HG03280 (cell line): ENCODE measurements around the gene ZFP57.

Experiments
- ATAC-seq: cut with Tn5 transposase; IDR thresholded peaks from one replicate; pipeline ENCODE4 v1.9.1; 2021; ENCODE audit warnings: mild to moderate bottlenecking, moderate library complexity; ENCODE audit not compliant: unreplicated experiment

Gene ZFP57

DNA sequence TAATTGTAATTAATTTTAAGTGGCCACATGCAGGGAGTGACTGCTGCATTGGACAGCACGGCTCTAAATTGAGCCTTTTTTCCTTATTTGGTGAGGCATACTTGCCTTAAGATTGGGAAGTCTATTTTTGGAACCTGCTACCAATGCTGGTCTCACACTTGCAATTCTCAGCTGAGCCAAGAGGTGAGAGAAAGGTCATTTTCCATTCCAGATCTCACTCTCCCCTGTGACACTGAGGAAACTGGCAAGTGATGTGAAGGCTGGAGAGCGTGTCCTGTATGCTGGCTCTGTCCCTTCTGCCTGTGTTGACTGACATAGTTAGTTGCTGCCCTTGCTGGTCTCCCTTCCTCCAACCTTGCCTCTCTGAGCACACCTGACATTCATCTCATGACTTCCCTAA lies 24.8 kb downstream of the ZFP57 start:
- ATAC-seq = no peak

DNA sequence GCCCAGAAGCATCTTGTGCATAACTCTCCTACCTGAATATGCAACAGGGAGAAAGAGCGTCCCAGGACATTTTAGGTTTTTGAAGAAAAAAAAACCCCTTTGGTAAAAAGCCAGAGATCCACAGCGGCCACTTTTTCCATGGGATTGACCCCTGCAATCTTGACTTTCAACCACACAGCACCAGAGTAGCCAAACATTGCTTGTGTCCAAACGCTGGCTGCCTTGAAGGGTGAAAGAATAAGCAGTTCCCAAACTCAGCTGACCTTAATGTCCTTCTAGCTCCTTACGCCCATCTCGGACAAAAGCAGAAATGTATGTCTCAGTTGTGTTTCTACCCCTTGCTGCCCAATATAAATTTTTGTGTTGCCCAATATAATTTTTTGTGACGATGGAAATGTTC lies 25.3 kb downstream of the ZFP57 start:
- ATAC-seq = no peak

DNA sequence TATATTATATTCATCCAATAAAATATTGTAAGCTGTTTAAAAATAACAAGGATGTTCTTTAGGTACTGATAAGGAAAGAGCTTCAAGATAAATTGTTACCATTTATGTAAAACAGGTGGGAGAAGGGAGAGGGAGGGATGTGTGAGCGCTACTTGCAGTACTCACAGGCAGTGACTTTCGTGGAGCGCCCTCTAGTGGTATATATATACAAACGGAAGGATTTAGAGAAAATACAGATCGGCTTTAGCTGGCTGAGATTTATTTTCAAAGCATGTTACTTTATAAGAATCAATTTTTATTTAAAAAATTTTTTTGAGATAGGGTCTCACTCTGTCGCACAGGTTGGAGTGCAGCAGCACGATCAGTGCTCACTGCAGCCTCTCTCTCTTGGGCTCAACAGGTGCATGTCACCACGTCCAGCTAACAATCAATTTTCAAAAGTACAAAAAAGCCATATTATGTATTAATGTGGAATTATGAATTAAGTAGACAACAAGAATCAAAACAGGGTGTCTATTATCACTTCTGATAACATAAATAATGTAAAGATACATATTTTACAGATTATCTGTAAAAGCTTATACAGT lies 27.4 kb downstream of the ZFP57 start:
- no peak for ATAC-seq

DNA sequence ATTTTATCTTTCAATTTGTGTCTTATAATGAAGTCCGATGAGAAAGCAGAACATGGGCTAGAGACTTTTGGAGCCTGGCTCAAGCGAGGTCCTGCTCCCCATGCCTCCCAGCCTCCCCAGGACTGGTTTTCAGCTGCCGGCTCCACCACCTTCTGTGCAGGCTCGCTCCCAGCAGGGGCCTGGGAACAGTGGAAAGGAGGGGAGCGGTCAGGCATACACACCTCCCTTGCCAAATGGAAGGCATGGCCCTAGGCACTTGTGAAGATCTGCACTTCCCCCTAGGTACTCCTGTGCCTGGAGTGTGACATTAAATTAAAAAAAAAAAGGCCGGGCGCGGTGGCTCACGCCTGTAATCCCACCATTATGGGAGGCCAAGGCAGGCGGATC lies 28.8 kb downstream of the ZFP57 start:
- ATAC-seq = no peak

DNA sequence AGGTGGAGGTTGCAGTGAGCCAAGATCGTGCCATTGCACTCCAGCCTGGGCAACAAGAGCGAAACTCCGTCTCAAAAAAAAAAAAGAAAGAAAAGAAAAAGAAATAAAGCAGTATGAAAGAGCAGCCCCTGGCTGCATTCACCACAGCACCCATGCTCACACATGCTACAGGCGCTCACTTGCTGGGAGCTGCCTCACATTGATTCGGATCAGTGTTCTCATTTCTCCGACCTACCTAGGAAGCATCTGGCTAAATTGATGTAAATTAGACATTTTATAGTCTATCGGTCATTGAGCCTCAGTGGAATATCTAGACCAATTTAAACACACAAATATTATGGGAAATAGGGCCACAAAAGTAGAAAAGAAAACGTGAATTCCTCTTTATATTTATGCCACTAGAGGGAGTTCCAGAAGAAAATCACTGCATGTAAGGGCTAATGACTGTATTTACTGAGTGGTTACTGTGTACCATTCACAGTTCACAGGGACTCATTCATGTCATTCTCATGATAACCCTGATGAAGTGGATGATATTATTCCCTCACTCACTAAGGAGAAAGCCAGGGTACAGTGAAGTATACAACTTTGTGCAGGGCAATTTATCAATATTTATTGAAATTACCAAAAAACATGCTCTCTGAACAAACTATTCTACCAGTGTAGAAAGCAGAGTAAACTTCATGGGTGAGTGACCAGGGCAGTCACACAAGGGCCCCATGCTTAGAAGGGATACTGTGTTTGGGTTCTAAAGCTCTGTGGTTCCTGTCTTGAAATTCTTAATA lies 29.3 kb downstream of the ZFP57 start:
- no peak for ATAC-seq

DNA sequence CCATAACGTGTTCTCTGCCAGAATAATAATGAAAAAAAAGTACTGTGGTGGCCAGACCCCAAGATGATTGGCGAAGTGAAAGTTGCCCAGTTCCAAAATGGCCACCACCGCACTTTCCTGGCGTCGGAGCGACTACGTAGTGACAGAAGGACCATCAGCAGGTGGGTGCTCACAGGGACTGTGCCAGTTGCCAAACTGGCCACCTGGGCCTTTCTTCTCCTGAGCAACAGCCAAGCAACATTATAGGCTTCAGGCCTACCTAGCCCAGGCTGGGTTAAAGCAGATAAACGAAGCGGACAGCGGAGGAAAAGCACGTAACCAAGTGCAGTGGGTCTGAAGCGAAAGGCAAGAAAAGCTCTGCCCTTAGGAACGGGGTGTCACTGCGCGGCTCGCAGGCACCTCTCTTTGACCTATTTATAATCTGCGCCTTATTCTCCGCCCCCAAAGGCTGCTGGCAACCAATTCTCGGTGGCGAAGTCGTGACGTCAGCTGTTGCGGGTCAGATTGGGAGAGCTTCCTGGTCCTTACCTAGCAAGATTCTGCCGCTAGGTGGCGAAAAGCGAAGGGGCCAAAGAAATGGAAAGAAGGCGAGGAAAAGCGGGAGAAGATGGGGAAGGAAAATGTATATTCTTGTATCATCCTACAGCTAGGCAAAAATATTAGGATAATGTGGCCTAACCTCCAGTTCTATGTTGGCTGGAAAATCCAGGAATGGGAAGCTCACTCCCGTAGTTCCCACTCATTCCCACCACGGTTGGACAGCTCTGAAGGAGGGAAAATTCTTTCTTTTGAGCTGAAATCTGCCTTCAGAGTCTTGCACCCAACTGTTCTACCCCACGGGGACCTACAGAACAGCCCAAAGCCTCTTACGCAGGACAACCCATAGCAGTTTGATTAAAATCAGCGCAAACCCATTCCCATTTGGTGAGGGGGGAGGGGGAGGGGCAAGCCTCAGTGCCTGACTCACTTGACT lies 31.0 kb downstream of the ZFP57 start:
- ATAC-seq = peak; percentile 95

DNA sequence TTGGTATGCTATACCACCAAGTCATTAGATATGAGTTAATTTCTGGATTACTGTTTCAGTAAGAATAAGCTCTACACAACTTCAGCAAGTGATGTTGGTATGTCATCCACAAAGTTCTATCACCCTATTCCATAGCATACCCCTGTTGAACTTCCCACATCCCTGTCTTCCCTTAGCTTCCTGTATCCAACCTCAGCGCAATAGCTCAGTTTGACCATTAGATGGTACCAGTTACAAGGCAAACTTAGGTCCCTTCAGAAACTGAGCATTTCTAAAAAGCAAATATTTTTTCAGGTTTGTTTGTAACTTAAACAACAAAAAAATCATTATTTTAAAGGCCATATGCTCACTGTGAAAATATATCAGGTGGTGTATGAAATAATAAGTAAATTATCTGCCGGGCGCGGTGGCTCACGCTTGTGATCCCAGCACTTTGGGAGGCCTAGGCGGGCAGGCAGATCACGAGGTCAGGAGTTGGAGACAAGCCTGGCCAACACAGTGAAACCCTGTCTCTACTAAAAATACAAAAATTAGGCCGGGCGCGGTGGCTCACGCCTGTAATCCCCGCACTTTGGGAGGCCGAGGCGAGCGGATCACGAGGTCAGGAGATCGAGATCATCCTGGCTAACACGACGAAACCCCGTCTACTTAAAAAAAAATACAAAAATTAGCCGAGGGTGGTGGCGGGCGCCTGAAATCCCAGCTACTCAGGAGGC lies 32.9 kb downstream of the ZFP57 start:
- no peak for ATAC-seq

DNA sequence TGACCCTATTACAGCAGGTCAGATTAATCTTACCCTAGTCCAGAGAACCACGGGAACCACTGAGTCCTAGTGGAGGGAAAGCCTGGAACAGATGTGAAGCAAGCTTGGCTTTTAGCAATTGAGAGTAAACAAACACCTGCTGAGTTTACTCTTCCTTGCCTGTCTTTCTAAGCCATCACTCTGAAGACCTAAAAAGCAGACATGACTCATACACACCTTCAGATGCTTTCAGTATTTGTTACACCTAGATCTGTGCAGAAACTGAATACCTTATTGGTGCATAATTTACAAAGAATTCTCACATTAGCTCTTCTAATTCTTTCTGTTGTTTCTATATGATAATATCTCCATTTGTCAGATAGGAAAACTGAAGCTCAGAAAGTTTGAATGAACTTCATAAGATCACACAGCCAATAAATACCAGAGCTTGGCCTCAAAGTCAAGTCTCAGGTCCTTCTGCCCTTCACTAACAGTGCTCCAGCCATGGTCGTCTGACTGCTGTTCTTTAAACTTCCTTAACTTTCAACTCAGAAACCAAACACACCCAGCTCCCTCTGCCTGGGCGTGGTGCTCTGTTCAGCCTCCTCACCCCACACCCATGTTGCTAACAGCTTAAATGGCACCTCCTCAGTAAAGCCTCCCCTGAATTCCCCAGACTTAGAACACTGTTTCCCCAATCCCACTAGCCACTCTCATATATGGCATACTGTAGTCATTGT lies 39.4 kb downstream of the ZFP57 start:
- no peak for ATAC-seq

DNA sequence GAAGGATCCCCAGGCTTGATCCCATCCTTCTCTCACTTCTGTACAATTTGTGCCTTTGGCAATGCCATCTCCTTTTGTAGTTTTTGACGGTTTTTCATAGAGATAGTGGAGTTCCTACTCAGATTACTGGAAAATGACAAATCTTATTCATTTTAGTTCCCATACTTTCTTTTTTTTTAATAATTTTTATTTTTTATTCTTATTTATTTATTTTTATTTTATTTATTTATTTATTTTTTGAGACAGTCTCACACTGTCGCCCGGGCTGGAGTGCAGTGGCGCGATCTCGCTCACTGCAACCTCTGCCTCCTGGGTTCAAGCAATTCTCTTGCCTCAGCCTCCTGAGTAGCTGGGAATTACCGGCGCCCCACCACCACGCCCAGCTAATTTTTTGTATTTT lies 43.7 kb downstream of the ZFP57 start:
- no peak for ATAC-seq

DNA sequence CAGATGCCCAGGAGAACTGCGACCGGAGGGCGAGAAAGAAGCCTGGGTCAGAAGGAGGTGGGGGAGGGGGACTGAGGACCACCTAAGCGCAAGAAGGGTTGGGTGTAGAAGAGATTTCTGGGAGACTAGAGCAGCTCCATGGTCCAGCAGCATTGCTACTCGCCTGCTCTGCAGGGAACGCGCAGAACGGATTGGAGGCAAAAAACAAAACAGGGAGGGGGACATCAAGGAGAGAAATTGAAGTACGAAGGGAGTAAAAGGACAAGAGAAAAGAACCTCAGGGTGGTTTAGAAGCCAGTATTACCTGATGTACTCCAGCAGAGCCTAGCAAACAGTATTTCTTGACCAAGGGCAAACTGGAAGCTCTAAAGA lies 47.4 kb downstream of the ZFP57 start:
- no peak for ATAC-seq

DNA sequence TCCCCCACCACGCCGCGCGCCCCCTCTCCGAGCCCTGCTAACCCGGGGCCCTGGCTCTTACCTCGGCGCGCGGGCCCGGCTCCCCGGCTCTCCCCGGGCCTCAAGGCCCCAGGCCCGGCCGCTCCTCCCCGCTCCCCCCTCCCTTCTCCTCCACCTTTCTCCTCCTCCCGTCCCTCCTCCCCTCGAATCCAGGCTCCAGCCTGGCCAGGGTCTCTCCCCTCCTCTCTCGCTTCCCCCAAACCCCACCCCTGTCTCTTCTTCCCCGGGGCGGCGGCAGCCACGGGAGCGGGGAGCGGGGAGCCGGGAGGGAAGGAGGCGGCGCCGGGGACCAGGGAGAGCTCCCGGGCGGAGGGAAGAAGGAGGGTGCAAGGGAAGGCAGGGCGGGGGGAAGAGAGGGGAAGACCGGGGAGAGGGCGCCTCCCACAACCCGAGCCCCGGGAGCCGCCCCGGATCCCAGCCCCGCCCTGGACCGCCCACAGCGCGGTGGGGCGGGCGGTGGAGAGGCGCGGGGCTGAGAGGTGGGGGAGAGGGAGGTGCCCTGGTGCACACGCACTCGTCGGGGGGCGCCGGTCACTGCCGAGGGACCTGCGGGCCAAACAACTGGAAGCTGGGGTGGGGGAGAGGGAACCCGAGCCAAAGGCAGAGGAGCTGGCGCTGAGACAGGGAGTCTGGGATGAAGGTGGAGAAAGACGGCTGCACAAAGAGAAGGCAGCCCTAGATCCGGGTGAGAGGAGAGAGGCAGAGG lies 48.0 kb downstream of the ZFP57 start, which contains the start of gene GABBR1:
GABBR1 (minus strand) TSS at position 395 of the 745 bp plus-strand sequence. CDS start 798 bp downstream, outside the sequence.
- peak; percentile 58 for ATAC-seq

DNA sequence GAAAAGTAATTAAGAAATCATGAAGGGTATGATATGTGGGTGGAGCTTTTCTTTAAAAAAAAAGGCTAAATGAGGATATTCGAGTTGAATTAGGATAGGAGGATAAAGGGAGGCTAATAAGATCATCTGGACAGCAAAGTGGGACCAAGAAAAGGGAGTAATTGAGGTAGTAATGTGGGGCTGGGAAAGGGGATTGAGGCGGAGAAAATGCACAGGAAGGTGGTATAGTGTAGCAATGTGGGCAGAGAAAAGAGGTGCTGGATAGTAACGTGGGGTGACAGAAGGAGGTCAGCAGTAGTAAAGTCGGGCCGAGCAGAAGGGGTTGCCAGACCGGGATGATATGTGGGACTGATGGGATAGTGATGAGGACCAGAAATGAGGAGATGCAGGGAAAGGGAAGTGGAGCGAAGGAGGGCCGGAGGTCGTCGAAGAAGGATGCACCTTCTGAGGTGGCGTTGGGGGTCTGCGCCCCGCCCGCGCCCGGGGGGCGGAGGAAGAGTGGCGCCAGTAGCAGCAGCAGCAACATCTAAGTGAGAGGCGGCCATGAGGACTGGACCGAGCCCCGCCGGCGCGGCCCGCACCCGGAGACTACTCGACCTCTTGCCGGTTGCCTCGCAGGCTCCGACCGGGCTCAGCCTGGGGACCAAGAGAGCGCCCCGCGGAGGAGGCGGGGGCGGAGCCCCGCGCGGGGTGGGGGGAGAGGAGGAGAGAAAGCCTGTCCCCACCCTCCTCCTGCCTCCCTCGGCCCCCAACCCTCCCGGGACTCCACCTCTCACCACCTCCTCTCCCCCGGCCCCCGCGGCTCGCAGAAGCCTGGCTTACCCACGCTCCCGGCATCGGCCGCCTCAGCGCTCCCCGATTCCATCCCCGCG lies 48.9 kb downstream of the ZFP57 start:
- ATAC-seq = peak; percentile 27

DNA sequence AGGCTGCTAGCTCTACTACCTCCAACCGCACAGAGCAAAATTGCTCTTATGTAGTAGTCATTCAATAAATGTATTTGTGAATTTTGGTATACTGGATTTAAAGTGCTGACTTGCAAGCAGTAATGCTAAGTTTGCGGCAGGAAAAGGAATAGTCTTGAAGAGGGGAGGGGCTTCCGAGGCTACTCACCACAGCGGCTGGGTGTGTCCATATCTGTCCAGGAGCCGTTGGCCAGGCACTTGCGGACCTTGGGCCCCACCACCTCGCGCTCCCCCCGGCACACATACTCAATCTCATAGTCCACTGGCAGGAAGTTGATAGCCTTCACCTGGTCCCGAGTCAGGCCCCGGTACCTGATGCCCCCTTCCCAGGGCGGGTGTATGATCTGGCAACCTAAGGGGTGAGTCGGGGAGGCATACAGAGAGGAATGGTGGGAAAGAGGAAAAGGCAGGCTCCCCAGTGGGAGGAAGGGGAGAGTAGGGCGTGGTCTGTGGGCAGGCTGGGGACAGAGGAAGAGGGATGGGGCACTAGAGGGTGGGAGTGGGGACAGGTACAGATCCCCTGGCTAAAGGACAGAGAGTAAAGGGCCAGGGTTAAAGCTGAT lies 49.6 kb downstream of the ZFP57 start:
- no peak for ATAC-seq

DNA sequence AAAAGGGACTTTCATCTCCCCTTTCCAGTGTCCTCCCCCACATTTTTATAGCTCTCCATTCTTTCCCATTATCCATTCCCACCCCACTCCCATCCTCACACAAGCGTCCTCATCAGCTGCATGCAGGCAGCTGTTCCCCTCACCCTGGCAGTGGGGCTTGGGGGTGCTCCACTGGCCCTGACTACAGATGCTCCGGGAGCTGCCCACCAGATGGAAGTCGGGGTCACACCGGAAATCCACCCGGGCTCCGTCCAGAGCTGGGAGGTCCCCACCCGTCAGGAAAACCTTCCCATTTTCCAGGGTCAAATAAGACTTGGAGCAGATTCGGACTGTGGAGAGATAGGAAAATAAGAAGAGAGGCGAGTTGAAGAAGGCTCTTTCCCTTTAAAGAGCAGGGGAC lies 50.6 kb downstream of the ZFP57 start:
- no peak for ATAC-seq

DNA sequence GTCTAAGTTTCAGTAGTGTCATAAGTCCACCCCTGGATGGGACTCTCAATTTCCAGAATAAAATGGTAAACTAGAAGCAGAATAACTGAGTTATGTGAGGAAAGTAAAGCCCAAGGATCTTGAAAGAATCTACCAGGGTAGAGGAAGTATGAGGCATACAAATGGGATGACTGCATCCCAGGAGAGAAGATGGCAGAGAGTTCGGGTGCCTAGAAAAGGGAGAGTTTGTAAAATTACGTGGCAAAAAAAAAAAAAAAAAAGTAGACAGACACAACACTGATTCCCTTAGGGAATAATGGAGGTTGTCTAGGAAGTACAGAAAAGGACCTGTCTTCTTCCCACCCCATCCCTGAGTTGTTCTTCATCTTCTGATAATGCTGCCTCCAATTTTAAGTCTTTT lies 51.4 kb downstream of the ZFP57 start:
- ATAC-seq = no peak

DNA sequence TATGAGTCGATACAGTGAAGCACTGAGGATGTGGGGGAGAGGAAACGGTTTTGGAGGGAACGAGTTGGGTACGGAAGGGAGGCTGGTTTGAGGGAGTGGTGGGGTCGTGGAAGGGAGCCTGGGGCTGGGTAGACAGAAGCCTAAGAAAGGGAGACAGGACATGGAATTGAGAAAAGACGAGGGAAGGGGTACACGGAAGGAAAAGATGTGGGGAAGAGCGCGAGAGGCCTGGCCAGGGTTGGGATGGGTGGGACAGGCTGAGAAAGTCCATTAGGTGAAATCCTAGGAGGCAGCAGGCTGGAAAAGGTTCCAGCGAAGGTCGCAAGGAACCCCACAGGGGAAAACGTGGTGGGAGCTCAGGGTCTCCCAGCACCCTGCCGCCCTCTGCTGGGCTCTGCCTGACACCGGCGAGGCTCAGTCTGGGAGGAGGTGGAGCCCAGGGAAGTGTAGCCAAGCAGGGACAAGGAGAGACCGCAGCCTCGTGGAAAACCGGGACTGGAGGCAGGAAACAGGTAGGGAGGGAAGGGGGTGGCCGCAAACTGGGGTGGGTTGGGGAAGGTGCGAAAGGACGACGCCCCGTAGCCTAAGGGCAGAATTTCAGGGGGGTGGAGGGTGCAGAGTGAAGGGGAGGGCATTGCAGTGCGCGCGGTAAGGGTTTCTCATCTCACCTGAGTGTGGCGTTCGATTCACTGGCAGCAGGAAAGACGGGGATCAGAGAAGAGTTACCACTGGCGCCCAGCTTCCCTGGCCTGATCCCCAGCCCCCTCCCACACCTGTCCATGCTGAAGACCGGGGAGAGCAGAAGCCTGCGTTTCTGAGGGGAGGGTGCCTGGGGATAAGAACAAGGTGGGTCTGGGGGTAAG lies 52.3 kb downstream of the ZFP57 start:
- no peak for ATAC-seq

DNA sequence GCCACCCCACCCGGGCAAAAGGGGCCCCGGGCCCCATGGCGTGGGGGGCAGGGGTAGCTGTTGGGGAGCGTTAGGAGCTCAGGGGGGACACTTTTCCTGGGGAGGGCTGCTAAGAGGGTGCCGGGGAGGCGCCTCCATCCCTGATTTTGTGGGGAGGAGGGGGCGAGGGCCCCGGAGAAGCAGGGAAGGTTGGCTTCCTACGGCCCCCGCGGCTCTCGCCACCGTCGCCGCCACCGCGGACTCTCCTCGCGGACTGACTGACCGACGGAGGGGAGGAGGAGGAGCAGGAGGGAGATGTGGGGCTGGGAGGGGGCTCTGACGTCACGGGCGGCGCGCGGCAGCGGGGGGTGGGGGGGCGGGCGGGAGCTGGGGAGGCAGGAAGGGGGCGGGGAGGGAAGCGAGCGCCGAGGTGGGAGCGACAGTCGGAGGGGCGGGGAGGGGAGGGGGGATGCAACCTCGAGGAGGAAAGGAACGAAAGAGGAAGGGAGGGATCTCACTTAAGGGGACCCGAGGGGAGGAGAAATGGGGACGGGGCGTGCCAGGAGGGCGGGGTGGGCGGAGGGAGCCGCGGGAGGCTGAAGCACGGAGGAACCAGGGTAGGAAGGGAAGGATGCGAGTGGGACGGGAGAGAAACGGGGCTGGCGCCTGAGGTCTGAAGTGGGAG lies 53.1 kb downstream of the ZFP57 start:
- no peak for ATAC-seq
